Upper lobe of left lung (tissue), 6 donors: ENCODE results near the gene MED22. TPM values are rescaled to one million over a fixed set of nuclear protein-coding genes. Genes with fewer than 3 reads are reported as not detected.

Experiments
- ATAC-seq, 2 donors: fragments of 200-7000 bp; cut with Tn5 transposase; one replicate each; pipeline ENCODE4 v1.9.1; 2022; ENCODE audit warnings: mild to moderate bottlenecking in 2 of 2, moderate library complexity in 2 of 2; ENCODE audit not compliant: low FRiP score in 2 of 2
- DNase-seq, 2 donors: peaks; one replicate each; pipeline ENCODE4 v3.0.0-alpha.2; 2019 to 2020
- H3K27ac ChIP-seq, 4 donors: fragments of 200-600 bp; sonication (generic); one replicate each; pipeline ENCODE4 v1.5.1; 2016 to 2019
- H3K27me3 ChIP-seq, 4 donors: fragments of 200-600 bp; sonication (generic); one replicate each; pipeline ENCODE4 v1.5.1; 2017 to 2019
- H3K36me3 ChIP-seq, 4 donors: fragments of 200-600 bp; sonication (generic); one replicate each; pipeline ENCODE4 v1.5.1; 2016 to 2019
- H3K4me1 ChIP-seq, 4 donors: fragments of 200-600 bp; sonication (generic); one replicate each; pipeline ENCODE4 v1.5.1; 2018 to 2019
- H3K4me3 ChIP-seq, 4 donors: fragments of 200-600 bp; sonication (generic); one replicate each; pipeline ENCODE4 v1.5.1; 2017 to 2019; ENCODE audit warnings: mild to moderate bottlenecking in 2 of 4, moderate library complexity in 1 of 4
- H3K9me3 ChIP-seq, 4 donors: fragments of 200-600 bp; sonication (generic); one replicate each; pipeline ENCODE4 v1.5.1; 2018 to 2019
- EP300 ChIP-seq, 4 donors: sonication (generic); formaldehyde crosslinking; IDR thresholded peaks; one replicate each; pipeline ENCODE4 v1.5.1; 2017; ENCODE audit warnings: antibody characterized with exemption in 4 of 4, control low read depth in 2 of 4
- POLR2A ChIP-seq, 4 donors: fragments of 450-650 bp; IDR thresholded peaks; one replicate each; pipeline ENCODE4 v1.5.1; 2016 to 2017; ENCODE audit warnings: antibody characterized with exemption in 4 of 4, mild to moderate bottlenecking in 2 of 4
- POLR2AphosphoS5 ChIP-seq, 2 donors: sonication (generic); formaldehyde crosslinking; IDR thresholded peaks; one replicate each; pipeline ENCODE4 v1.5.1; 2017; ENCODE audit warnings: antibody characterized with exemption in 2 of 2
- WGBS, 2 donors: methylation state at CpG; one replicate each; pipeline ENCODE4 v1.1.5; 2017 to 2018; 5-methylcytosine and 5-hydroxymethylcytosine counted together
- total RNA-seq, 6 donors: library from RNA; depleted of rRNA in 4 of 6; stranded (reverse); fragments of >200 nt in 4 of 6; gene quantifications; one replicate each; pipeline versions ENCODE4 v1.1.0 to v1.2.1, GENCODE V29; 2016 to 2021
- TF ChIP-seq, protein P1 (sequence below), 6 experiments: fragments of 450-650 bp in 4 of 6; fragments of 200-600 bp in 2 of 6; sonication (generic) in 2 of 6; IDR thresholded peaks; one replicate each; pipeline ENCODE4 v1.5.1; 2016 to 2019; ENCODE audit warnings: antibody characterized with exemption in 6 of 6
- donor health status: DM: no; HTN: no; CAD: no; lungs with moderate emphysema.
- donor health status: DM: no; HTN: yes; CAD: no; lungs with severe emphysema.

The MED22 gene
- total RNA-seq, 6 donors from 2014 or later, result 28.1 to 41.0 (median 30.5) TPM

DNA sequence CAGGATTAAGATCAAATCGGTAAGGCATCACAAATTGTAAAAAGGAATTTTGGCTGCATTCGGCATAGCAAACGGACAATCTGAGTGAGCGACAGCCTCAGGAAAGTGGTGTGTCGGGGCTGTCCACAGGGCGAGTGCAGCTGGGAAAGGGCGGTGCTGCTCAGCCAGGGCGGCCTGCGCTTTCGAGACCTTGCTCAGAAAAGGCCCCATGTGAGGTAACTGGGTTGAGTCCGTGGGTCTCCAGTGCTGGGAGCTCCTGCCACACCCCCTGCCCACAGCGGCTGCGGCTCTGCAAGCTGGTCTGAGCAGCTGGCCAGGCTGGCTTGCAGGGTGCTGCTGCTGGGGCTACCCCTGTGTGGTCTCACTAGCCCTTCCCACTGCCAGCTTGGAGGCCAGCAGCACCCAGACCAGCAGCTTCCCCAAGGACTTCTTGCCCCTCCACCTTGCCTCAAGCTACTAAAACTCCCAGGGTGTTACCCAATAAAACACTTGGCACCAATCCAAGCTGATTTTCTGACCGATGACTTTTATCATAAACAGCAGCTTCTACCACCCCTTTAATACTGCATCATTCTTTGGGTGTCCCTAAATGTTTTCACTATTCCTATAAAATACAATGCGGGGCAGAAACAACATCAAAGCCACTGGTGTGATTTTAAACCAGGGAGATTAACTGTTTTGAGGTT, 14.6 kb upstream of the MED22 start:
- Histone ChIP-seq H3K9me3 (no peaks in the 10 kb centered on the region), H3K4me3 (no peak overlapping the region), H3K36me3 (peaks cover 37 to 85% (median 70%) of the 10 kb centered on the region in 4 donors), H3K27me3 (no peaks in the 10 kb centered on the region), H3K27ac (no peak overlapping the region), H3K4me1 (peaks cover 5 to 18% (median 7%) of the 10 kb centered on the region in 4 donors)
- ATAC-seq, result no peak
- 87 to 92% methylated on average over 14 to 15 of the region's 15 CpGs for WGBS, 2 donors
- peak in 1 of 2 donors; percentile 80 for DNase-seq
- TF ChIP-seq POLR2AphosphoS5 (IDR thresholded peaks at IDR 0.05) (no peak), EP300 (IDR thresholded peaks at IDR 0.05) (no peak), POLR2A (IDR thresholded peaks at IDR 0.05) (no peak)
- TF ChIP-seq, protein P1, sequence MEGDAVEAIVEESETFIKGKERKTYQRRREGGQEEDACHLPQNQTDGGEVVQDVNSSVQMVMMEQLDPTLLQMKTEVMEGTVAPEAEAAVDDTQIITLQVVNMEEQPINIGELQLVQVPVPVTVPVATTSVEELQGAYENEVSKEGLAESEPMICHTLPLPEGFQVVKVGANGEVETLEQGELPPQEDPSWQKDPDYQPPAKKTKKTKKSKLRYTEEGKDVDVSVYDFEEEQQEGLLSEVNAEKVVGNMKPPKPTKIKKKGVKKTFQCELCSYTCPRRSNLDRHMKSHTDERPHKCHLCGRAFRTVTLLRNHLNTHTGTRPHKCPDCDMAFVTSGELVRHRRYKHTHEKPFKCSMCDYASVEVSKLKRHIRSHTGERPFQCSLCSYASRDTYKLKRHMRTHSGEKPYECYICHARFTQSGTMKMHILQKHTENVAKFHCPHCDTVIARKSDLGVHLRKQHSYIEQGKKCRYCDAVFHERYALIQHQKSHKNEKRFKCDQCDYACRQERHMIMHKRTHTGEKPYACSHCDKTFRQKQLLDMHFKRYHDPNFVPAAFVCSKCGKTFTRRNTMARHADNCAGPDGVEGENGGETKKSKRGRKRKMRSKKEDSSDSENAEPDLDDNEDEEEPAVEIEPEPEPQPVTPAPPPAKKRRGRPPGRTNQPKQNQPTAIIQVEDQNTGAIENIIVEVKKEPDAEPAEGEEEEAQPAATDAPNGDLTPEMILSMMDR (IDR thresholded peaks at IDR 0.05), result no peak

DNA sequence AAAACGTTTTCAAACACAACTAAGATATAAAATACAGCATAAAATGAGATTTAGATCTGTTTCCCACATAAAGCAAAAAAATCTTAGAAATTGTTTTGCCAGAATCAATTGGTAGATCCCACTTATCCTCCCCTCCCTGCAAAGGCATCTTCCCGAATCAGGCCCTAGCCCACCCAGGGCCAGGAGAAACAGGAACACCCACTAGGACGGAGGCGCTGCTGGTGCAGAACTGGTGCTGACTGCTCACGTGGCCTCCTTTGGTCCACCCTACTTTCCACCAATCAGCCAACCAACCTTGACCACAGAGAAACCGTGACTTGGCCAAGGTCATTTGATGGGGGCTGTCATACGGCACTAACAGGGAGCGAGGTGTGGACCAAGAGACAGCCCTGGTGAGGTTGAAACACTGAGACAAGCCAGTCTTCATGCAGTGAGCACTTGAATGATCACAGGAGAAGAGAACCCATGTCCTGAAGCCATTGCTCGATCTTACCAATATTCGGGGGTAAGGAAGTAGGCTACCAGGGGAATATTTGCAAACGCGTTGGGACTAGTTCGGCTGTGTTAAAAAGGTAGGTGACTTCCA, 13.7 kb upstream of the MED22 start:
- no peak overlapping the region for H3K4me3 ChIP-seq
- H3K36me3 ChIP-seq, result peaks cover 32 to 76% (median 61%) of the 10 kb centered on the region in 4 donors
- DNase-seq (no peak), ATAC-seq (no peak)
- no peaks in the 10 kb centered on the region for H3K27me3 ChIP-seq
- no peaks in the 10 kb centered on the region for H3K9me3 ChIP-seq
- WGBS, 2 donors, result 80 to 84% methylated on average over 13 of the region's 13 CpGs
- peaks cover 12 to 26% (median 14%) of the 10 kb centered on the region in 4 donors for H3K4me1 ChIP-seq
- TF ChIP-seq, protein P1 (IDR thresholded peaks at IDR 0.05), result no peak
- TF ChIP-seq POLR2A (IDR thresholded peaks at IDR 0.05), result no peak
- TF ChIP-seq POLR2AphosphoS5 (IDR thresholded peaks at IDR 0.05), result no peak
- TF ChIP-seq EP300 (IDR thresholded peaks at IDR 0.05), result no peak
- no peak overlapping the region for H3K27ac ChIP-seq

DNA sequence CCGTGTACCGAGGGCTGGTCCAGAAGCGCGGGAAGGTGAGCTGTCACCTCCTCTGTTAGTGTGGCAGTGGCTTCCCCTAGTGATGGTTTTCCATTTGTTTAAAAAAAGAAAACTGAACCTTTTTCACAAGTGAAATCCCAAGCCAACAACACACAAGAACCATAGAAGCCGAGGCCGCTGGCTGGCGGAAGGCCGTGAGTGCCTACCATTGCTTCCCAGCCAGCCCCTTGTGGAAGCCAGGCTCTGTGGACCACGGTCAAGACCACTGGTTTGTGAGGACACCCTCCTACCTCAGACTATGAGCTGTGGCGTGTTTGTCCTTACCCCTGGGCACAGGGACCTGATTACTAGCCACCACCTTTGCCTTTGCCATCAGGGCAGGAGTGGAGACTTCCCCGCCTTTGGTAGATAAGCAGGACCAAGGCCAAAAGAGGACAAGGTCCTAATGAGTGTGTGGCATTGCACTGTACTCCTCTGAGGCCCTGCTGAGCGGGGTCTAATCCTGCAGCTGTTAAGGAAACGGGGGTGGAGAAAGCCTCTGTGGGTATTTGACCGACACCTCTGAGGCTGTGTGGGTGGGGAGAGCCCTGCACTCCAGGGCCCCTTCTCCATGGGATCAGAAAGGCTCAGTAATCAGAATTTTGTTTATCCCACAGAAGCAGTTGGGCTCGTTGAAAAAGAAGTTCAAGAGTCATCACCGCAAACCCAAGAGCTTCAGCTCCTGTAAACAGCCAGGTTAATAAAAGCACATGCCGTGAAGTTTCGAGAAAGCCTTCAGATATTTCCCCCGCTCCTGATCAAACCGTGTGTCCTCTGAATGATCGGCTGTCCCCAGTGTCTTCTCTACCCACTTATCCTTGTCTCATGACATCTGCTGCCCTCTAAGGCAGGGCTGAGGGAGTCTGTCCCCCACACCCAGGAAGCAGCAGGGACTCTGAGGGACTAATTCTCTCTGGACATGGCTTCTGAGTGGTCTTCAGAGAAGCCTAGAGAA, 12.8 kb upstream of the MED22 start:
- Histone ChIP-seq H3K4me3 (no peak overlapping the region), H3K27me3 (no peaks in the 10 kb centered on the region), H3K4me1 (peaks cover 13 to 30% (median 16%) of the 10 kb centered on the region in 4 donors), H3K9me3 (no peaks in the 10 kb centered on the region), H3K36me3 (peaks cover 27 to 67% (median 52%) of the 10 kb centered on the region in 4 donors), H3K27ac (no peak overlapping the region)
- ATAC-seq, result no peak
- TF ChIP-seq, protein P1 (IDR thresholded peaks at IDR 0.05), result no peak
- no peak for TF ChIP-seq POLR2AphosphoS5 (IDR thresholded peaks at IDR 0.05)
- TF ChIP-seq POLR2A (IDR thresholded peaks at IDR 0.05), result no peak
- TF ChIP-seq EP300 (IDR thresholded peaks at IDR 0.05), result no peak
- 86% methylated on average over 21 of the region's 21 CpGs for WGBS, 2 donors
- DNase-seq, result no peak

DNA sequence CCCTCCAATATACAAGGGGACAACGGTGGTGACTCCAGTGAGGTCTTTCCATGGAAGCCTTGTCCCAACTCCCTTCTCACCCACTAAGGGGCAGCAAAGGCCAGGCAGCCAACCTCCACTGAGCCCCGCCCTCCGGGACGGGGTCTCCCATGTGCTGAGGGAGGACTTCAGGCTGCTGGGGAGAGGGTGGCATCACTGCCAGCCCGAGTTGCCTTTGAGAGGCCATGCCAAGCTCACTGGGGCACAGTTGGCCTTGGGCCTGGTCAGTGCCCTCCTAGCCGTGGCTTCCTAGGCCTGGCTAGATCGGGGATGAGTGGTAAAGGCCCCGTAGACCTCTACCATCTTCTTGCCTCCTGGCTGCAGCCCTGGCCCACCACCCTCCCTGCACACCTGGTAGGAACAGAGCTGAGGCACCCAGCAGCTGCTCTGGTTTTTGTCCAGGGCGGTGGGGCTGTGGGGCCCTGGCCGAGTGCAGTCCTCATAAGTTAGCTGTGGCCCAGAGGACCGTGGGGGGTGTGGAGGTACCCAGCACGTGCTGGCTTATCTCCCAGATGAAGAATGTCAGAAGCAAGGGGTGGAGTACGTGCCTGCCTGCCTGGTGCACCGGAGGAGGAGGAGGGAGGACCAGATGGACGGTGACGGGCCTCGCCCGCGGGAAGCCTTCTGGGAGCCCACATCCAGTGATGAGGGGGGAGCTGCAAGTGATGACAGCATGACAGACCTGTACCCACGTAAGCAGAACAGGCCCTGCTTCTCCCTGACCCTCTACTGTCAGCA, 11.7 kb upstream of the MED22 start:
- Histone ChIP-seq H3K36me3 (peaks cover 18 to 55% (median 43%) of the 10 kb centered on the region in 4 donors), H3K9me3 (no peaks in the 10 kb centered on the region), H3K27ac (no peak overlapping the region), H3K4me1 (peaks cover 24 to 41% (median 25%) of the 10 kb centered on the region in 4 donors), H3K4me3 (no peak overlapping the region), H3K27me3 (no peaks in the 10 kb centered on the region)
- TF ChIP-seq, protein P1 (IDR thresholded peaks at IDR 0.05), result peak in 1 of 6 experiments; percentile 24
- TF ChIP-seq POLR2A (IDR thresholded peaks at IDR 0.05), result no peak
- 65 to 76% methylated on average over 11 to 19 of the region's 20 CpGs for WGBS, 2 donors
- DNase-seq (peak in 1 of 2 donors; percentile 75), ATAC-seq (no peak)
